Left lung (tissue), 10 donors: ENCODE results near the gene UBR2. TPM values are rescaled to one million over a fixed set of nuclear protein-coding genes. Genes with fewer than 3 reads are reported as not detected.

Experiments
- ATAC-seq: fragments of 200-7000 bp; cut with Tn5 transposase; one replicate; pipeline ENCODE4 v1.9.1; 2020; ENCODE audit warnings: moderate library complexity
- DNase-seq, 4 donors: peaks; one replicate each; pipeline ENCODE4 v3.0.0-alpha.2; 2013 to 2020
- H3K27ac ChIP-seq, 2 donors: fragments of 200-600 bp; sonication (generic) in 1 of 2; one replicate each; pipeline versions ENCODE4 v1.5.0 to v1.8.0; 2020 to 2021
- H3K27me3 ChIP-seq, 2 donors: fragments of 200-600 bp; sonication (generic) in 1 of 2; one replicate each; pipeline versions ENCODE4 v1.5.0 to v1.8.0; 2020 to 2021
- H3K36me3 ChIP-seq, 2 donors: fragments of 200-600 bp; sonication (generic) in 1 of 2; one replicate each; pipeline versions ENCODE4 v1.5.0 to v1.8.0; 2020 to 2021
- H3K4me1 ChIP-seq, 2 donors: fragments of 200-600 bp; one replicate each; pipeline ENCODE4 v1.8.0; 2021
- H3K4me3 ChIP-seq, 2 donors: fragments of 200-600 bp; sonication (generic) in 1 of 2; one replicate each; pipeline versions ENCODE4 v1.5.0 to v1.8.0; 2020 to 2021; ENCODE audit warnings: mild to moderate bottlenecking in 1 of 2
- H3K9me3 ChIP-seq, 2 donors: fragments of 200-600 bp; sonication (generic) in 1 of 2; one replicate each; pipeline versions ENCODE4 v1.5.0 to v1.8.0; 2020 to 2021
- intact Hi-C, 2 donors: fragments of 100-400 bp; cut with DNase I; formaldehyde crosslinking; loops; one replicate each; pipeline versions ENCODE4 v1.11.2 to v1.14.2; 2022
- polyA plus RNA-seq, 6 donors: library from polyadenylated mRNA; unstranded; fragments of 120-200 nt; gene quantifications; one replicate each; pipeline ENCODE4 v1.2.1, GENCODE V29; 2013; ENCODE audit not compliant: insufficient read length in 6 of 6
- total RNA-seq, 2 donors: library from RNA; stranded (reverse); fragmentation: NEBNext Ultra II Directional; extraction: Animal tissue kit (Norgen Biotek cat#: 25700); gene quantifications; one replicate each; pipeline ENCODE4 v1.2.1, GENCODE V29; 2021
- TF ChIP-seq, protein P1 (sequence below), 2 donors: fragments of 200-600 bp; sonication (generic) in 1 of 2; IDR thresholded peaks; one replicate each; pipeline versions ENCODE4 v1.5.0 to v1.8.0; 2021; ENCODE audit warnings: antibody characterized with exemption in 2 of 2
- donor health status: DM: no; HTN: yes; CAD: no.
- donor health status: DM: no; HTN: no; CAD: no.

The UBR2 gene
- total and polyA plus RNA-seq, 8 donors: 27.9 to 34.6 (median 29.3) TPM

DNA sequence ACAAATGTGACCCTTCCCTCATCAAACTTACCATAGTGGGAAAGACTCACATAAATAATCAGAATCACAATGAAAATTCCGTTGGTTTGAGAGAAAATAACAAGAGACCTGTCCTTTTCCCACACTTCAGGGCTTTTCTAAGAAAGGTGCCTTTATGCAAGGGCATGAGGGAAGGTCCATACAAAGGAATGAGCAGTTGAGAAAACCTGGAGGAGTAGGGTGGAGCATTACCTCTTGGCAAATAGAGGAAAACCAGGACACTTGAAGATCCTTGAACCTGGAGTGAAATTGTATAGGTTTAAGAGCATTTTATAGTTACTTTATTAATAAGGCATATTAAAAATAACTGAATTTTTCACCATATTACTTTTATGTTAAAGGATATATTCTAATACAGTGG lies 54.3 kb downstream of the UBR2 start:
- peaks cover 0 to 86% of the 10 kb centered on the region in 2 donors for H3K36me3 ChIP-seq
- DNase-seq (no peak), ATAC-seq (no peak)
- no peaks in the 10 kb centered on the region for H3K27me3 ChIP-seq
- H3K27ac ChIP-seq: no peak overlapping the region
- intact Hi-C loops: no loop called here
- no peaks in the 10 kb centered on the region for H3K4me1 ChIP-seq
- TF ChIP-seq, protein P1, sequence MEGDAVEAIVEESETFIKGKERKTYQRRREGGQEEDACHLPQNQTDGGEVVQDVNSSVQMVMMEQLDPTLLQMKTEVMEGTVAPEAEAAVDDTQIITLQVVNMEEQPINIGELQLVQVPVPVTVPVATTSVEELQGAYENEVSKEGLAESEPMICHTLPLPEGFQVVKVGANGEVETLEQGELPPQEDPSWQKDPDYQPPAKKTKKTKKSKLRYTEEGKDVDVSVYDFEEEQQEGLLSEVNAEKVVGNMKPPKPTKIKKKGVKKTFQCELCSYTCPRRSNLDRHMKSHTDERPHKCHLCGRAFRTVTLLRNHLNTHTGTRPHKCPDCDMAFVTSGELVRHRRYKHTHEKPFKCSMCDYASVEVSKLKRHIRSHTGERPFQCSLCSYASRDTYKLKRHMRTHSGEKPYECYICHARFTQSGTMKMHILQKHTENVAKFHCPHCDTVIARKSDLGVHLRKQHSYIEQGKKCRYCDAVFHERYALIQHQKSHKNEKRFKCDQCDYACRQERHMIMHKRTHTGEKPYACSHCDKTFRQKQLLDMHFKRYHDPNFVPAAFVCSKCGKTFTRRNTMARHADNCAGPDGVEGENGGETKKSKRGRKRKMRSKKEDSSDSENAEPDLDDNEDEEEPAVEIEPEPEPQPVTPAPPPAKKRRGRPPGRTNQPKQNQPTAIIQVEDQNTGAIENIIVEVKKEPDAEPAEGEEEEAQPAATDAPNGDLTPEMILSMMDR (IDR thresholded peaks at IDR 0.05): no peak
- H3K9me3 ChIP-seq: no peaks in the 10 kb centered on the region
- no peak overlapping the region for H3K4me3 ChIP-seq

DNA sequence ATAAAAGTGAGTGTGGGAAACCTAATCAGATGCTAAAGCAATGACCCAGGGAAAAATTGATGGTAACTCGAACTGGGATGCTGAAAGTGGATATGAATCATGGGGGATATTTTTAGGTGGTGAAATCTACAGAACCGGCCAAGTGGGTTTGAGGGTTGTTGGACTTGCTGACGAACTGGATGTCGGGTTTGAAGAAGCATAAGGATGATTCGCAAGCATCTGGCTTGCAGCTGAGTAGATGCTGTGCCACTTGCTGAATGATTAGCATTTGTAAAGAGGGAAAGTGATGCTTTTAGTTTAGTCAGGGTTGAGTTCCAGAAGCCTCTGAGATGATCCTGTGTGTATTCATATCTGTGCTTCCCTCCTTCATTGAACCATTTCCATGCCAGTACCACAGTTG lies 54.9 kb downstream of the UBR2 start:
- Histone ChIP-seq H3K4me3 (no peak overlapping the region), H3K9me3 (no peaks in the 10 kb centered on the region), H3K36me3 (peaks cover 0 to 80% of the 10 kb centered on the region in 2 donors), H3K27me3 (no peaks in the 10 kb centered on the region), H3K4me1 (no peaks in the 10 kb centered on the region), H3K27ac (no peak overlapping the region)
- TF ChIP-seq, protein P1 (IDR thresholded peaks at IDR 0.05): no peak
- intact Hi-C loops: no loop called here
- DNase-seq (no peak), ATAC-seq (no peak)

DNA sequence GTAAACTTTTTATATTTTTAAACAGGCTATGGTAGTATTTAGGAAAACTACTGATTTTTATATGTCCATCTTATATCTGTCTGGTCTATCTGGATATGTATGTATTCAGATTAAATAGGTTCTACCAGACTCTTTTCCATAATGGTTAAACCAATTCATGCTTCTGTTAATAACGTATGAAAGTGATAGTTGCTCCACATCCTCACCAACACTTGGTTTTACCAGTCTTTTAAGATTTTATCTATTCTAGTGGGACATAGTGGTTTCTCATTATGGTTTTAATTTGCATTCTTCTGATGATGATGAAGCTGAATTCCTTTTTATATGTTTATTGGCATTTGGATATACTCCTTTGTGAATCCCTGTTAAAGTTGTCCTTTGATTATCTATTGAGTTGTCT lies 56.1 kb downstream of the UBR2 start:
- Histone ChIP-seq H3K27ac (no peak overlapping the region), H3K9me3 (no peaks in the 10 kb centered on the region), H3K4me1 (no peaks in the 10 kb centered on the region), H3K27me3 (no peaks in the 10 kb centered on the region), H3K36me3 (peaks cover 0 to 81% of the 10 kb centered on the region in 2 donors), H3K4me3 (no peak overlapping the region)
- TF ChIP-seq, protein P1 (IDR thresholded peaks at IDR 0.05): no peak
- intact Hi-C loops: no loop called here
- ATAC-seq: no peak
- DNase-seq: no peak

DNA sequence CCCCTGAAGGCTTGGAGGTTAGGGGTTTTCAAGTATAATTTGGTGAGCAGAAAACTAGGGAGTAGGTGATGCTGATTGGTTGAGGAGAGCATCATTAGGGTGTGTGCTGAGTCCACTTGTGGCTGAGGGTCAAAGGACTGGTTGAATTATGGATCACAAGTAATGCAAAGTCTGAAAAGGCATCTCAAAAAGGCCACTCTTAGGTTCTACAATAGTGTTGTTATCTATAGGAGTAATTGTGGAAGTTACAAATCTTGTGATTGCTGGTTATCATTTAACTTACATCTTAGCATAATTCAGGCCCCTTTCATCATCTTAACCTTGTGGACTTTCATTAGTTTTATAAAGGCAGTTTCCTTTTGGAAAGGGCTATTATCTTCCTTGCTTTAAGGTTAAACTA lies 60.8 kb downstream of the UBR2 start:
- H3K27ac ChIP-seq: no peak overlapping the region
- intact Hi-C loops: no loop called here
- ATAC-seq: no peak

DNA sequence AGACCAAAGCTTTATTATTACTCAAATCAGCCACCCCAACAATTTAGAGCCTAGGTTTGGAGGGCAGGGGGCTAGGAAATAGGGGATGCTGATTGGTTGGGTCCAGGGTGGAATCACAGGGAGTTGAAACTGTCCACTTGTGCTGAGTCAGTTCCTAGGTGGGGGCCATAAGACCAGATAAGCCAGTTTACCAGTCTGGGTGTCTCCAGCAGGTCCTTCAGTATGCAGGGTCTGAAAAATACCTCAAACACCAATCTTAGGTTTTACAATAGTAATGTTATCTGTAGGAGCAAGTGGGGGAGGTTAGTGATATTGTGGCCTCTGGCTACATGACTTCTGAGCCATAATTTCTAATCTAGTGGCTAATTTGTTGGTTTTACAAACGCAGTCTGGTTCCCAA lies 63.2 kb downstream of the UBR2 start:
- no peaks in the 10 kb centered on the region for H3K9me3 ChIP-seq
- no peak overlapping the region for H3K4me3 ChIP-seq
- H3K4me1 ChIP-seq: peaks cover 0 to 6% of the 10 kb centered on the region in 2 donors
- no peaks in the 10 kb centered on the region for H3K27me3 ChIP-seq
- peaks cover 0 to 58% of the 10 kb centered on the region in 2 donors for H3K36me3 ChIP-seq
- DNase-seq (no peak), ATAC-seq (no peak)
- H3K27ac ChIP-seq: no peak overlapping the region
- TF ChIP-seq, protein P1 (IDR thresholded peaks at IDR 0.05): no peak
- intact Hi-C loops: no loop called here

More for the DNA sequence above, 60.8 kb downstream of the UBR2 start:
- Histone ChIP-seq H3K9me3 (no peaks in the 10 kb centered on the region), H3K4me1 (peaks cover 0 to 3% of the 10 kb centered on the region in 2 donors), H3K27me3 (no peaks in the 10 kb centered on the region), H3K36me3 (peaks cover 0 to 66% of the 10 kb centered on the region in 2 donors), H3K4me3 (no peak overlapping the region)
- TF ChIP-seq, protein P1 (IDR thresholded peaks at IDR 0.05): no peak
- DNase-seq: no peak
